ENCODE data around the gene PKD2L1.

DNA sequence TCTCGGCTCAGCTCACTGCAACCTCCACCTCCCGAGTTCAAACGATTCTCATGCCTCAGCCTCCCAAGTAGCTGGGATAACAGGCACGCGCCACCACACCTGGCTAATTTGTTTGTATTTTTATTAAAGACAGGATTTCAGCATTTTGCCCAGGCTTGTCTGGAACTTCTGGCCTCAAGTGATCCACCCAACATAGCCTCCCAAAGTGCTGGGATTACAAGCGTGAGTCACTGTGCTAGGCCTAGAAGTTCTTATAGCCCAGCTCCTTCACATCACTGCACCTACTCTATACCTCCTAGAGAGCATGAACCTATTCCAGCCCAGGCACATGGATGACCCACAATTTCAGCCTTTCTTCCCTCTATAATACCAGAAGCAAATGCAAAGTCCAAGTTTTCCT is 42.3 kb downstream of the PKD2L1 start:
- TF ChIP-seq CTCF (IDR thresholded peaks at IDR 0.05) (no peak), POLR2A (IDR thresholded peaks at IDR 0.05) (no peak)
